Mononuclear cell (primary cell): ENCODE measurements around the gene MAML1. TPM values are rescaled to one million over a fixed set of nuclear protein-coding genes. Genes with fewer than 3 reads are reported as not detected.
A peak's percentile ranks its signal among the peaks of the same experiment; 100 is the strongest.
"Not testable (repeated sequence)": the region's sequence is repeated elsewhere in the genome, so short reads cannot be mapped to it uniquely, and the experiment has no call there.

ENCODE experiments used
- H3K27me3 ChIP-seq: 2 replicates; pipeline ENCODE4 v1.6.0; 2011; ENCODE audit warnings: low read length, control low read depth; ENCODE audit not compliant: insufficient read depth
- H3K4me1 ChIP-seq: 2 replicates; pipeline ENCODE4 v1.5.1; 2011; ENCODE audit warnings: mild to moderate bottlenecking, low read length, control low read depth; ENCODE audit not compliant: insufficient read depth
- H3K4me3 ChIP-seq: 2 replicates; pipeline ENCODE4 v1.5.1; 2011; ENCODE audit warnings: mild to moderate bottlenecking, low read length, moderate library complexity
- H3K9me3 ChIP-seq: 2 replicates; pipeline ENCODE4 v1.5.1; 2011; ENCODE audit warnings: low read depth, mild to moderate bottlenecking, control low read depth, low read length
- total RNA-seq: library from RNA; depleted of rRNA; stranded (reverse); fragments of >200 nt; gene quantifications from one replicate; pipeline ENCODE4 v1.2.3, GENCODE V29; 2012

MAML1 gene, protein sequence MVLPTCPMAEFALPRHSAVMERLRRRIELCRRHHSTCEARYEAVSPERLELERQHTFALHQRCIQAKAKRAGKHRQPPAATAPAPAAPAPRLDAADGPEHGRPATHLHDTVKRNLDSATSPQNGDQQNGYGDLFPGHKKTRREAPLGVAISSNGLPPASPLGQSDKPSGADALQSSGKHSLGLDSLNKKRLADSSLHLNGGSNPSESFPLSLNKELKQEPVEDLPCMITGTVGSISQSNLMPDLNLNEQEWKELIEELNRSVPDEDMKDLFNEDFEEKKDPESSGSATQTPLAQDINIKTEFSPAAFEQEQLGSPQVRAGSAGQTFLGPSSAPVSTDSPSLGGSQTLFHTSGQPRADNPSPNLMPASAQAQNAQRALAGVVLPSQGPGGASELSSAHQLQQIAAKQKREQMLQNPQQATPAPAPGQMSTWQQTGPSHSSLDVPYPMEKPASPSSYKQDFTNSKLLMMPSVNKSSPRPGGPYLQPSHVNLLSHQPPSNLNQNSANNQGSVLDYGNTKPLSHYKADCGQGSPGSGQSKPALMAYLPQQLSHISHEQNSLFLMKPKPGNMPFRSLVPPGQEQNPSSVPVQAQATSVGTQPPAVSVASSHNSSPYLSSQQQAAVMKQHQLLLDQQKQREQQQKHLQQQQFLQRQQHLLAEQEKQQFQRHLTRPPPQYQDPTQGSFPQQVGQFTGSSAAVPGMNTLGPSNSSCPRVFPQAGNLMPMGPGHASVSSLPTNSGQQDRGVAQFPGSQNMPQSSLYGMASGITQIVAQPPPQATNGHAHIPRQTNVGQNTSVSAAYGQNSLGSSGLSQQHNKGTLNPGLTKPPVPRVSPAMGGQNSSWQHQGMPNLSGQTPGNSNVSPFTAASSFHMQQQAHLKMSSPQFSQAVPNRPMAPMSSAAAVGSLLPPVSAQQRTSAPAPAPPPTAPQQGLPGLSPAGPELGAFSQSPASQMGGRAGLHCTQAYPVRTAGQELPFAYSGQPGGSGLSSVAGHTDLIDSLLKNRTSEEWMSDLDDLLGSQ
- 14.0 TPM for total RNA-seq

GRCh38 chr5:179732412-179732917 is at the start of gene MAML1:
Gene MAML1 (plus strand): TSS chr5:179732822. CDS start chr5:179733113, 291 bp downstream.
- no peaks in the 10 kb centered on the region for H3K9me3 ChIP-seq
- H3K4me3 ChIP-seq = peak within 1 kb of the TSS; percentile 92
- H3K27me3 ChIP-seq = no peaks in the 10 kb centered on the region
- peaks cover 52% of the 10 kb centered on the region for H3K4me1 ChIP-seq

DNA sequence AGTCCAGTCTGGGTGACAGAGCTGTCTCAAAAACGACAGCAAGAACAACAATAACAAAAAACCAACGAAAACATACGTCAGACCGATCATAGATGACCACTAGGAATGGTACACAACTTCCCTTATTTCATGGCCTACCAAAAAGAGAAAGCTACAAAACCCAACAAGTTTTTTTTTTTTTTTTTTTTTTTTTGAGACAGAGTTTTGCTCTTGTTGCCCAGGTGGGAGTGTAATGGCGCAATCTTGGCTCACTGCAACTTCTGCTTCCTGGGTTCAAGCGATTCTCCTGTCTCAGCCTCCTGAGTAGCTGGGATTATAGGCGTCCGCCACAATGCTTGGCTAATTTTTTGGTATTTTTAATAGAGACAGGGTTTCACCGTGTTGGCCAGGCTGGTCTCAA is 43.4 kb upstream of the MAML1 start:
- not testable (repeated sequence) for H3K4me3 ChIP-seq, H3K9me3 ChIP-seq, H3K4me1 ChIP-seq, H3K27me3 ChIP-seq

DNA sequence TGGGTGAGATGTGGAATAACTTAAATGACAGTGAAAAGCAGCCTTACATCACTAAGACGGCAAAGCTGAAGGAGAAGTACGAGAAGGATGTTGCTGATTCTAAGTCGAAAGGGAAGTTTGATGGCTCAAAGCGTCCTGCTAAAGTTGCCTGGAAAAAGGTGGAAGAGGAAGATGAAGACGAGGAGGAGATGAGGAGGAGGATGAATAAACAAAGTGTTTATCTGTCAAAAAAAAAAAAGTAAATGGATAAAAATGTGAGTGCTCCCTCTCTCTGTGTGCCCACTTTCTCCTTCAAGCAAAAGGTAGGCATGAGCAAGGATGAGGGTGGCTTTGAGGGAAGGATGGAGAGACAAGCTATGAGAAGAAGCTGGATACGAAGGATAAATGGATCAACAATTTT is 38.1 kb upstream of the MAML1 start:
- no peaks in the 10 kb centered on the region for H3K27me3 ChIP-seq
- H3K4me3 ChIP-seq = no peak overlapping the region
- H3K4me1 ChIP-seq = peaks cover 30% of the 10 kb centered on the region
- no peaks in the 10 kb centered on the region for H3K9me3 ChIP-seq

GRCh38 chr5:179696603-179697002 is 36.0 kb upstream of the MAML1 start:
- Histone ChIP-seq H3K4me3 (no peak overlapping the region), H3K27me3 (no peaks in the 10 kb centered on the region), H3K4me1 (peaks cover 47% of the 10 kb centered on the region), H3K9me3 (no peaks in the 10 kb centered on the region)

DNA sequence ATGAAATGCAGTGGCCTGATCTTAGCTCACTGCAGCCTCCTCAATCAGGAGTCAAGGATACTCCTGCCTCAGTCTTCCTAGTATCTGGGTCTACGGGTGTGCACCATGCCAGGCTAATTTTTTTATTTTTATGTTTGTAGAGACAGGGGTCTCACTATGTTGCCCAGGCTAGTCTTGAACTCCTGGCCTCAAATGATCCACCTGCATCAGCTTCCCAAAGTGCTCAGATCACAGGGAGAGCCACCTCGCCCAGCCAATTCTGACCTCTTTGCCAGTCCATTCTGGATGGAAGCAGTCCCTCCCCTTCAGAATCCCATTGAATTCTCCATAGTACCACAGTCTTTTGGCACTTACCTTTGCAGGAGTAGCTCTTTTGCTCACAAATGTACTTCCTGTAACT is 35.5 kb upstream of the MAML1 start:
- Histone ChIP-seq H3K9me3 (no peaks in the 10 kb centered on the region), H3K4me3 (no peak overlapping the region), H3K4me1 (peaks cover 53% of the 10 kb centered on the region), H3K27me3 (no peaks in the 10 kb centered on the region)

DNA sequence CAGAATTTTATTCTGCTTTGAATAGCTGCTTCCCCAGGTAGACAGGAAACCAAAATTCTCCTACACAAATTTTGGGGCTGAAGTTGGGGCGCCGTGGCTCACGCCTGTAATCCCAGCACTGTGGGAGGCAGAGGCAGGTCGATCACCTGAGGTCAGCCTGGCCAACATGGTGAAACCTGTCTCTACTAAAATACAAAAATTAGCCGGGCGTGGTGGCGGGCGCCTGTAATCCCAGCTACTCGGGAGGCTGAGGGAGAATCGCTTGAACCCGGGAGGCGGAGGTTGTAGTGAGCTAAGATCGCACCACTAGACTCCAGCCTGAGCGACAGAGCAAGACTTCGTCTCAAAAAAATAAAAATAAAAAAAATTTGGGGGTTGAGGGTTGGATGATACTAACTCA is 35.1 kb upstream of the MAML1 start:
- not testable (repeated sequence) for H3K27me3 ChIP-seq, H3K9me3 ChIP-seq
- H3K4me1 ChIP-seq = peaks cover 54% of the 10 kb centered on the region
- peak overlapping the region; percentile 81 for H3K4me3 ChIP-seq

DNA sequence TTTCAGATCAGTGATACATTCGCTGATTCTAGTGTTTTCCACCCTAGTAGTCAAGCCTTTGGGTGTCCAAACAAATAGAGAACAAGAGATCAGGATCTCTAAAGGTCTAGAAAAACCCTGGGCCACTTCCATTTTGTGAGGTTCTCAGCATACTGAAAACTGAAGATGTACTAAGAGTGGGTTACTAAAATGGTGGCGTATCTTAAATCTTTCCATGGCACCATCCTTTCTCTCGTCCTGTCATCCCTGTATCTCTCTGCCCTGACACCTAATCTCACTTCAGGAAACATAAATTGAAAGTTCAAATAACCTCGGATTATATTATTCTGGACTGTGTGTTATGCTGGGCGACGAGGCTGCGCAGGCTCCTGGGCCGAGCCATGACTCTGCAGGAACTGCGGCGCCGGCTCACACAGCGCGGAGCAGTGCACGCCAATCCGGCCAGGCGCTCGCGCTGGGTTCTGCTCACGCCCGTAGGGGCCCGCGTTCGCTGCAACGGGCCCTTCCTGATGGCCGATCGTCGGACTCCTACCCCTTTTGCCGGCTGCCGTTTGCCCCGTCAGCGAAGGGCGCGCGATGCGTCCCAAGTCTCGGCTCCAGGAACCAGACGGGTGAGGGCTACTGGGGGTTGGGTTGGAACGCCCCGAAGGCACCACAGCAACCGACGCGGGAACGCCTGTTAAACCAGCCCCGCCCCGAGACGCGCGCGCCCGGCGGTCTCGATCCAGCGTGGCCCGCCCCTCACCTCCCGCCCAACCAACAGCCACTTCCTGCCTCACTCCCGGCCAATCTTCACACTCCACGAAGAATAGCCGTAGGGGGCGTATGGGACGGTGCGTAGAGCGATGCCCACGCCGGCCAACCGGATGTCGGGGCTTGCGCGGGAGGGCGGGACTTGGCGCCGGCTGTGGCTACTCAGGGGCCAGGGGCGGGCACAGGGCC is 34.4 kb upstream of the MAML1 start:
- no peaks in the 10 kb centered on the region for H3K27me3 ChIP-seq
- H3K4me3 ChIP-seq = peak overlapping the region; percentile 97
- H3K9me3 ChIP-seq = no peaks in the 10 kb centered on the region
- H3K4me1 ChIP-seq = peaks cover 54% of the 10 kb centered on the region

DNA sequence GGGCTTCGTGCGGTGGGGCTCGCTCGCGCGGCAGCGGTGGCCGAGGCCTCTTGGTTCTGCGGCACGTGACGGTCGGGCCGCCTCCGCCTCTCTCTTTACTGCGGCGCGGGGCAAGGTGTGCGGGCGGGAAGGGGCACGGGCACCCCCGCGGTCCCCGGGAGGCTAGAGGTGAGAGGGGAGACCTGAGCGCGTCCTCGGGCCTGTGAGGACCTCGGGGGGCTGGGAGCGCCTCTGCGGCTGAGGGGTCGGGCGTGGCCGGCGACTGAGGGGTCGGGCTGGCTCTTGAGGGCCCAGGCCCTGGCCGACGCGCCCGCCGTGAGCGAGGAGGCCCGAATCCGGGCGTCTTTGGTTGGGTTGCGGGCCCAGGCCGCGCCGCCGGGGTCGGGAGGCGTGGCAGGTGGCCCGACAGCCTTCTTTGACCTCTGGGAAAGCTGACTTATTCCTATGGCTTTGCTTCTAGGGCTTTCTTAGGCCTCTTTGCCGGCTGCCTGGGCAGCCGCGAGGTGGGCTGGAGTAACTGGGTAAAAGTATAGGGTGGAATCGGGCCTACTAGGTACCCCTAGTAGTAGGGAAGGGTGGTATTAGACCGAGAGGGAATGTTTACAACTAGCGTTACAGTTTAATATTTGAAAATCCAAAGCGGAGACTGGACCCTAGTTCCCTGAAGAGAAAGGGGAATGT is 33.5 kb upstream of the MAML1 start, which contains the start of gene CANX:
TSS of gene CANX (plus strand) at position 33 of the 681 bp plus-strand sequence. CDS start 6,715 bp downstream, outside the sequence.
- Histone ChIP-seq H3K4me3 (peak within 1 kb of the TSS; percentile 97), H3K27me3 (no peaks in the 10 kb centered on the region), H3K9me3 (no peaks in the 10 kb centered on the region), H3K4me1 (peaks cover 54% of the 10 kb centered on the region)

- Histone ChIP-seq H3K9me3 (no peaks in the 10 kb centered on the region), H3K4me3 (peak overlapping the region; percentile 97), H3K27me3 (no peaks in the 10 kb centered on the region), H3K4me1 (peaks cover 49% of the 10 kb centered on the region)
These were observed 32.9 kb upstream of the MAML1 start for GRCh38 chr5:179699616-179700237.

GRCh38 chr5:179700401-179700918 is 32.2 kb upstream of the MAML1 start:
- peaks cover 47% of the 10 kb centered on the region for H3K4me1 ChIP-seq
- no peaks in the 10 kb centered on the region for H3K27me3 ChIP-seq
- no peak overlapping the region for H3K4me3 ChIP-seq
- no peaks in the 10 kb centered on the region for H3K9me3 ChIP-seq

DNA sequence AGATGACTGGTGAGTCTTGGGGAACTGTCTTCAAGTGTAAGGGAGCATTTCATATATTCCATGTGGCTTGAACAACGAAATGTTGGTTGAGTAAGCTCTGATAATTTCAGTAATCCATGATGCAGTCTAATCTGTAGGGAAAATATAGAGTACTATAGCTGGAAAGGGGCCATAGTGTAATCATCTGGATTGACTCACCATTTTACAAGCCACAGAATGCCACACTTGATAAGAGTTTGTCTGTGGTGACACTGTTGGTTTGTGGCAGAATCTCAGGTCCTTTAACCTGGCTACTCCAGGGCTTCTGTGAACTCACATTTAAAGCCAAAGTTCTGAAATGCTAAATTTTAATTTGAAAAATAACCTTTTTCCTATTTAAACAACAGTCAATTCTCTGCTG is 16.3 kb upstream of the MAML1 start:
- no peaks in the 10 kb centered on the region for H3K4me1 ChIP-seq
- no peak overlapping the region for H3K4me3 ChIP-seq
- H3K27me3 ChIP-seq = no peaks in the 10 kb centered on the region
- no peaks in the 10 kb centered on the region for H3K9me3 ChIP-seq

DNA sequence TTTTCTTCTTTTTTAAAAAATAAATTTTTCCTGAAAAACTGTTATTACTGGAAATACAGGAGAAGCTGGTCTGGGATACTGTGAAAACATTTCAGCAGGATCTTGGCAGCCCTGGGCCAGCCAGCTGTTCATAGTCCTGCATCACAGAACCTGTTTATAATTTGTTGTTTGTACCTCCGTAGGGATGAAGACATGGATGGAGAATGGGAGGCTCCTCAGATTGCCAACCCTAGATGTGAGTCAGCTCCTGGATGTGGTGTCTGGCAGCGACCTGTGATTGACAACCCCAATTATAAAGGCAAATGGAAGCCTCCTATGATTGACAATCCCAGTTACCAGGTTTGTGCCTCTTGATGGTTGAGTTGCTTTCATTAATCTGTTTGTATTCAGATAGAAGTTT is 12.4 kb upstream of the MAML1 start:
- H3K4me1 ChIP-seq = no peaks in the 10 kb centered on the region
- H3K9me3 ChIP-seq = no peaks in the 10 kb centered on the region
- no peak overlapping the region for H3K4me3 ChIP-seq
- no peaks in the 10 kb centered on the region for H3K27me3 ChIP-seq

GRCh38 chr5:179724163-179724562 is 8.5 kb upstream of the MAML1 start:
- Histone ChIP-seq H3K4me1 (peaks cover 8% of the 10 kb centered on the region), H3K9me3 (no peaks in the 10 kb centered on the region), H3K4me3 (no peak overlapping the region), H3K27me3 (no peaks in the 10 kb centered on the region)
